DMS 273 (cell line): ENCODE results near the gene GFPT2.

ENCODE experiments used
- DNase-seq: peaks from one replicate; lab custom pipeline; 2025; ENCODE audit not compliant: unreplicated experiment; lab: John Stamatoyannopoulos, UW

The GFPT2 gene

GRCh38 chr5:180353048-180353979, at the start of gene GFPT2:
TSS of gene GFPT2 (minus strand) at chr5:180353336. CDS start at chr5:180353217, 119 bp downstream.
- peak; percentile 94 for DNase-seq

GRCh38 chr5:180402716-180403115, 49.6 kb upstream of the GFPT2 start:
- no peak for DNase-seq

- no peak for DNase-seq
Observed at GRCh38 chr5:180401229-180401907, 48.2 kb upstream of the GFPT2 start.

GRCh38 chr5:180400416-180400815, 47.3 kb upstream of the GFPT2 start:
- DNase-seq, result no peak

GRCh38 chr5:180399401-180400215, 46.5 kb upstream of the GFPT2 start:
- DNase-seq, result no peak

GRCh38 chr5:180396926-180397325, 43.8 kb upstream of the GFPT2 start:
- DNase-seq, result no peak

GRCh38 chr5:180395540-180396274, 42.6 kb upstream of the GFPT2 start:
- no peak for DNase-seq

GRCh38 chr5:180394031-180394636, 41.0 kb upstream of the GFPT2 start:
- no peak for DNase-seq

- no peak for DNase-seq
Observed at GRCh38 chr5:180391276-180391675, 38.1 kb upstream of the GFPT2 start.

- peak; percentile 22 for DNase-seq
Observed at GRCh38 chr5:180390441-180391190, 37.5 kb upstream of the GFPT2 start.

- no peak for DNase-seq
Observed at GRCh38 chr5:180389252-180390101, 36.3 kb upstream of the GFPT2 start.

GRCh38 chr5:180387798-180388197, 34.7 kb upstream of the GFPT2 start:
- no peak for DNase-seq

GRCh38 chr5:180382926-180383325, 29.8 kb upstream of the GFPT2 start:
- no peak for DNase-seq

- DNase-seq, result no peak
Observed at GRCh38 chr5:180381851-180382480, 28.8 kb upstream of the GFPT2 start.

- DNase-seq, result no peak
Observed at GRCh38 chr5:180381428-180381827, 28.3 kb upstream of the GFPT2 start.

- DNase-seq, result no peak
Observed at GRCh38 chr5:180380856-180381255, 27.7 kb upstream of the GFPT2 start.

GRCh38 chr5:180380441-180380840, 27.3 kb upstream of the GFPT2 start:
- no peak for DNase-seq
